ENCODE data around the gene BTBD17.

The BTBD17 gene

DNA sequence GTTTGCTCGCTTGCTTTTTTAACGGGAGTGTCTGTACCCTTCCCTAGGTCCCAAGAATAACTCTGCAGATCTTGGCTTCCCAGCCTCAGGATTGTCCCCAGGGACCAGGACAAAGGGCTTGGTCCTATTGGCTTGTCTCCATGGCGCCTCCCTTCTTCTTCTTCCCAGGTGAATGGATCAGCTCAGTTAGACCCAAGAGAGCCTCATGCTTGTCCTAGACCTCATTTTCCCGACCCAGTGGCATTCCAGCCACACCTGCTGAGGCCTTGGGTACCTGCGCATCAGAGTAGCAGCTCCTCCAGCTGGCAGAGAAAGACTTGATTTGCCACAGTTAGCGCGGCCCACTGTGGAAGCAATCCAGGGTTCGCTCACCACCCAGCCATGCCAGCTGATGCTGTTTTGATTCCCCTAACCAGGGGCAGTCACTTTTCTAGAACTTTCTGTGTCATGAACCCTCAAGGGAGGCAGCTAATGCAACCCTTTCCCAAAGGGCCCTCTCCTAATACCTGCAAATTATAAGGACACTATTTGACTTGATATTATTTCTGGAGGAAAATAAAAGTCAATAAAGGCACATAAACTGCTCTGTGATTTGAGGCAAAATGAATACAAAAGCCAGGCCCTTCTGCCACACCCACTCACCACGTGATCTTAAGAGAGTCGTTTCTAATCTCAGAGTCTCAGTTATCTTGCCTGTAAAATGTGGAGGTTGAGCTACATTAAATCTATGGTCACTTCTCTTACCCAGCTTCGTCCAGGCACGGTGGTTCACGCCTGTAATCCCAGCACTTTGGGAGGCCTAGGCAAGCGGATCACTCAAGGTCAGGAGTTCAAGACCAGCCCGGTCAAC lies 19.5 kb upstream of the BTBD17 start:
- TF ChIP-seq CTCF (IDR thresholded peaks at IDR 0.05; ENCODE audit: insufficient read depth, low read length, missing control alignments): no peak
- POLR2A ChIA-PET: no interaction called here
- no peak overlapping the region for H3K4me3 ChIP-seq (ENCODE audit: low read depth, low read length)
- DNase-seq (ENCODE audit: low read depth, low spot score): no peak
- CTCF ChIA-PET: interaction anchor here (0.9 to 6.9 kb wide), 4 partner anchors 12 to 131 kb away, joined by 3 to 74 read pairs (median 3); partner anchors contain the start of gene GPR142

DNA sequence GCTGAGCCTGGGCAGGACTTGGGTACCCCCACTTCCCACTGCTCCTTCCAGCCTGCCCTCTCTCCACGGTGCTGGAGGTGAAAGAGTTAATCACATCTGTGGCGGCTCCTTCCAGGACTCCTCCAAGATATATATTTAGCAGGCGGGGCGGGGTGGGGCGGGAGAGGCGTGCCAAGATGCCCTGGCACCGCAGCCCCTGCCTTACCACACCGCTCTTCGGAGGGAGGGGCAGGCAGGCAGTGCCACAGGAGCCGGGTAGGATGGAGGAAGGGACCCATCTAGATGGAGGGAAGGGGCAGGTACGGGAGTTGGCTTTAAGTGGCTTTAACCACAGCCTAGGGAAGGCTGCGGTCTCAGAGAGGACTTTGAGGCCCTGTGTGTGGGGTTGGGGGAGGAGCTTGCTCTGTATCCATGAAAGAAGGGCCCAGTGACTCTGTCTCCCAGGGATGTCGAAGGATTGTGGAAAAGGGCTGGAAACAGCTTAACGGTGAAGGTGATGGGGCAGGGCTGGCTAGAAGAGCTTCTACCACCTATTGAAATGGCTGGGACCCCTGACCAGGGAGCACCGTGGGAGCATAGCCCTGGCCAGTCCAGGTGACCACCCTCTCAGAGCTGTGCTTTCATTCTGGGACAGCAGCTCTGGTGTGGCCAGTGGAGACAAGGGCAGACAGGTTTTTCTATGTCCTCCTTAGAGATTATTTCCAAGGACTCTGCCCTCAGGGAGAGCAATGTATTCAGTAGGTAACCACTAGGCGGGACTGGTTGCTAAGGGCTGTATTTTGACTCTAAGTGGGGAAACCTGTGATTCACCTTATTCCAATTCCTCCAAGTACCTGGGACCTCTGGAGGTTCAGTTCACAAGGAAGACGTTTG lies 18.7 kb upstream of the BTBD17 start:
- TF ChIP-seq CTCF (IDR thresholded peaks at IDR 0.05; ENCODE audit: insufficient read depth, low read length, missing control alignments): no peak
- POLR2A ChIA-PET: no interaction called here
- DNase-seq (ENCODE audit: low read depth, low spot score): no peak
- CTCF ChIA-PET: interaction anchor here (0.8 to 6.9 kb wide), 10 partner anchors 11 to 365 kb away, joined by 3 to 74 read pairs (median 4); partner anchors contain the start of gene GPR142
- H3K4me3 ChIP-seq (ENCODE audit: low read depth, low read length): no peak overlapping the region

- no peak for DNase-seq (ENCODE audit: low read depth, low spot score)
- peak; percentile 94 for TF ChIP-seq CTCF (IDR thresholded peaks at IDR 0.05; ENCODE audit: insufficient read depth, low read length, missing control alignments)
- ChIA-PET POLR2A (no interaction called here), CTCF (interaction anchor here (0.8 to 6.9 kb wide), 12 partner anchors 12 to 366 kb away, joined by 3 to 74 read pairs (median 4); partner anchors contain the start of gene GPR142)
- H3K4me3 ChIP-seq (ENCODE audit: low read depth, low read length): no peak overlapping the region
Measured at GRCh38 chr17:74379495-74380085, 17.9 kb upstream of the BTBD17 start.

DNA sequence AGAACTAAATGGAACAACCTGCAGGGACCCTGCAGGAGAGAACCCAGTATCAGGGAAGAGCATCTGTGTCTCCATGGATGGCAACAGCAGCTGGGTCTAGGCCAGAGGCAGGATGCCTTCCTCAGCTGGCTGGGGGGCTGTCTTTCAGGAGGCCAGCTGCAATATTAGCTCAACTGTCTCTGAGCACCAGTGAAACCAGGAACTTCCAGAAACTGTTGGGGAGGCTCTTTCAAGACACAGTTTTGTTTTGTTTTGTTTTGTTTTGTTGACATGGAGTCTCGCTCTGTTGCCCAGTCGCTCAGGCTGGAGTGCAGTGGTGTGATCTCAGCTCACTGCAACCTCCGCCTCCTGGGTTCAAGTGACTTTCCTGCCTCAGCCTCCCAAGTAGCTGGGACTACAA lies 13.2 kb upstream of the BTBD17 start:
- ChIA-PET CTCF (interaction anchor here (1.2 to 1.9 kb wide), 2 partner anchors 81 to 83 kb away, joined by 3 to 15 read pairs; no protein-coding TSS in a partner anchor), POLR2A (no interaction called here)
- no peak for DNase-seq (ENCODE audit: low read depth, low spot score)

GRCh38 chr17:74373838-74374606 lies 12.4 kb upstream of the BTBD17 start:
- H3K4me3 ChIP-seq (ENCODE audit: low read depth, low read length): no peak overlapping the region
- ChIA-PET CTCF (interaction anchor here (0.9 to 1.9 kb wide), 3 partner anchors 12 to 84 kb away, joined by 3 to 15 read pairs (median 3); no protein-coding TSS in a partner anchor), POLR2A (no interaction called here)
- DNase-seq (ENCODE audit: low read depth, low spot score): no peak
- TF ChIP-seq CTCF (IDR thresholded peaks at IDR 0.05; ENCODE audit: insufficient read depth, low read length, missing control alignments): no peak

More for the DNA sequence above, 13.2 kb upstream of the BTBD17 start:
- no peak overlapping the region for H3K4me3 ChIP-seq (ENCODE audit: low read depth, low read length)
- TF ChIP-seq CTCF (IDR thresholded peaks at IDR 0.05; ENCODE audit: insufficient read depth, low read length, missing control alignments): no peak

Data from AG04449 (cell line).